IPS DF 4.7 (cell line): ENCODE results near the gene FBXL14.

Experiments
- DNase-seq: peaks from one replicate; pipeline ENCODE4 v3.0.0-alpha.2; 2013; ENCODE audit warnings: low spot score; ENCODE audit errors: extremely low read depth

FBXL14 gene

DNA sequence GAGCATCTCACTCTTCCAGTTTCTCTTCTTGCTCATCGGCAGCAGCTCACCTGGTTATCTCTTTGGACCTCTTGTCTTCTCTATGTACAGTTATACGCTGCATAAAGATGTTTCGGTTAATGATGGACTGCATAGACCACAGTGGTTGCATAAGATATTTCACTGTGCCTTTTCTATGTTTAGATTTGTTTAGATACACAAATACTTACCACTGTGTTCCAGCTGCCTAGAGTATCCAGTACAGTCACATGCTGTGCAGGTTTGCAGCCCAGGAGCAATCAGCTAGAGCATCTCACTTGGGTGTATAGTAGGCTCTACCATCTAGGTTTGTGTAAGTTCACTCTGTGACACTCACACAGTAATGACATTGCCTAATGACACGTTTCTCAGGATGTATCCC, 57.6 kb downstream of the FBXL14 start:
- no peak for DNase-seq

DNA sequence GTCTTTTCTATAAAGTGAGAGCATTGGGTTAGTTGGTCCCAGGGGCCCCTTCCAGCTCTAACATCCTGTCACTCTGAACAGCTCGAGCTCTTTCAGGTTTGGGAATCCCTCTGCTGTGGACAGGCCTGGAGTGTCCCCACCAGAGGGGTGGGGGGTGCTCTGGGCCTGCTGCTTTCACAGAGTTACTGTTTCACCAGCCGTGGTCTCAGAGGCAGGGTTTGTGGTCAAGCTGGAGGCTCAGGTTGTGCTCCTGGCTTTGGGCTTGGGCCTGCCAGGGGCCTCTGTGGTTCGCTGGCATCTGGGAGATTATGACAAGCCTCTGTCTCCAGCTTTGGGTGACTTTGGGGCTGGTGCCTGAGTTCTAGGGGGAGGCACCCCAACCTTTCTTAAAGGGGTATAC, 59.6 kb downstream of the FBXL14 start:
- no peak for DNase-seq

DNA sequence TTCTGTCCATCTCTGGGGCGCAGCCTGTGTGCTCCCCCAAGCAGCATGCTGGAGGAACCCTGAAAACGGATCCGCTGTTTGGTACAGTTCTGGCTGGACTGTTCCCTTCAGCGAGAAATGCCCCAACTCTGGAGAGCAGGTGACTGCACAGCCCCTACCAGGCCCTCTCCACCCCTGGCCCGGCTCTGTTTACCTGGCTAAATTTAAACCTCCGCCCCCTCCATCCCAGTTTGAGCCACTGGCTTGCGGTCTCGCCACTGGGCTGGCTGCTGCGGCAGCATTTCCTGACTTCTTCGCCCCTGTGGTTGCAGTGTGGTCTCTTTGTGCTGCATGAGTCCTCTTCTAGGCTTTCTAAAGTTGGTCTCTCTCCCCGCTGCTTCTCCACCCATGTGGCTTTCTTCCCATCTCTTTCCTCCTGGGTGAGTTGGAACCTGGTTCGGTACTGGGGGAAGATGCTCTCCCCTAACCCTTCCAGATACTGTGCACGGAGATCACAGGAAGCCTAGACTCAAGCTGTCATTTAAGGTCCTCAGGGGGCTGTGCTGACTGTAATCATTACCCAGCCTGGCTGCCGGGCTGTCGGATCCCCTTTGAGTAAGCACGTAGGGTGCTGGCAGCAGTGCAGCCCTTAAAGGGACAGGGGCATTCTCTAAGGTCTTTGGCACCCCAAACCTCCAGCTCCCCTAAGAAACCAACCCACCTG, 60.6 kb downstream of the FBXL14 start:
- no peak for DNase-seq

DNA sequence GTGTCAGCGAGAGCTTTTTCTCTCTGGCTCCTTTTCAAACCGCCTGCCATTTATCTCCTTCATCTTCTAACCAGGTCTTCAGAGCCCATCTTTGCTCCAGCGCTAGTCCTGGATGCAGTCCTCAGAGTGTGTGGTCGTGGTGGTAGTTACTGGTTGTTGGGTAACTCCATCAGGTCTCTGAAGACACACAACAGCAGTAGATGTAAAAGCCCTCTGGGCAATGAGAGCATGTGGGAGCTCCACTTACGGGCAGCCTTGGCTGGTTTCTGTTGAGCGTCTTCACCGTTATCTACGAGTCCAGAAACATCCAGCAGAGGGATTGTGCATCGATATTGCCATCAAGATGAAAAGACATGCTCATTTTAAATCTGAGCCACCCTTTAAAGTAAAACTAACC, 61.2 kb downstream of the FBXL14 start:
- DNase-seq: no peak

DNA sequence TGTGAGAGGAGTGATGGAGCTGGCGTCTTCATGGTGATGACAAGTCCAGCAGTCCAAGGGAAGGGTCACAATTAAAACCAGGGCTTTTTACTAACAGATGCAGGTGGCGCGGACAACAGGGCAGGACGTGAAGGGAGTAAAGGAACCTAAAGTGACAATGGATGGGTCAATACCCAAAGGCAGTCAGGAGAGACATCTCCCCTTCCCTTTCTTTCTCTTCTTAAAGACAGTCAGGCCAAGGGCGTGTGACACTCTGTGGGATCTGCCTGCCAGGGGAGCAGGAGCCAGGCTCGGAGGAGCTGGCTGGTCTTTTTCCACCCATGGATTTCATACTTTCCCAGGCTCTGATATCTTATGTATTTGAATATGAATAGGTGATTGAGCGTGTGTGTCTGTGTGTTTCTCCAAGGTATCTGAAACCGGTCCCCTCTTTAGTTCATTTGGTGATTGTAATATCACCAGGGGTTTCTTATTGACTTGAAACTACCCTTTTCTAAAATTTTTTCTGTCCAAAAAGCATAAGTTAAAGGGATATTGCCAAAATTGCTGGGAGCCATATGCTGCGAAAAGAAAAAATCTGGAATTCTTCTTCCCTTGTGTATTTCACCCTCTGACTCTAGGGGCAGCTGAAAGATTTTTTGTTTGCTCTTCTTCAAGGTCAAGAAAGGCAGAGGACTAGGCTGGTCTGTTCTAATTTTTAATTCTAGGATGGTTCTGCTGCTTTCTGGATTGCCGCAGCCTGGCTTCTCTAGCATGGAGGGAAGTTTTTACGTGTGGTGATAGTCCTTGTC, 61.8 kb downstream of the FBXL14 start:
- DNase-seq: no peak

DNA sequence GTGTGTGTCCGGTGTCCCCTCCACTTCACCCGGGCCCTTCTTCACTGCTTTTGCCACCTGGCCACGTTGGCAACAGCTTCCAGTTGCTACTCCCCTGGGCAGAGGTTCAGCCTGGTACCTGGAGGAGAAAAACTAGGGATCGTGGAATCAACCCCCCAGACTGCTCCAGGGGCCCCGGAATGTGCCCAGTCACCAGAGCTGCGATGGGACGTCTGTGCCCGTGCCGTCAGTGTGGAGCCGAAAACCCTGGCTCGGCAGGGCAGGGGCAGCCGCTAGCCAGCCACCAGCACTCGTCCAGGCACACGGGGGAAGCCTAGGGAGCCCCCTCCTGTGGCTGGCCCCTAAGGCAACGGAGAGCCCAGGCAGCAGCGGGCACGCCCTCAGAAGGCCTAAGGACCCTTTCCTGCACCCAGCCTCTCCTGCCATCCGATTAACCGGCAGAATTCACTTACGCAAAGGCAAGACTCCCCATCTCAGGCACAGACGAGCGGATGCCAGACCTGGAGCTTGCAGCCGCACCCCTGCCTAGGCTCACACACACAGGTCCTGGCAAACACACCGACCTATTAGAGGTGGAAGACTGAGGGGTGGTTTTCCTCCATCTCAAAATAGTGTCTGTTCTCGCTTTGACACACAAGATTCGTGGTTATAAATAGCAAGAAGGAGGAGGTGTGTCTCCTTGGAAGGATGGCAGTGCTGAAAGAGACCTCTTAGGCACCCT, 62.6 kb downstream of the FBXL14 start:
- no peak for DNase-seq

DNA sequence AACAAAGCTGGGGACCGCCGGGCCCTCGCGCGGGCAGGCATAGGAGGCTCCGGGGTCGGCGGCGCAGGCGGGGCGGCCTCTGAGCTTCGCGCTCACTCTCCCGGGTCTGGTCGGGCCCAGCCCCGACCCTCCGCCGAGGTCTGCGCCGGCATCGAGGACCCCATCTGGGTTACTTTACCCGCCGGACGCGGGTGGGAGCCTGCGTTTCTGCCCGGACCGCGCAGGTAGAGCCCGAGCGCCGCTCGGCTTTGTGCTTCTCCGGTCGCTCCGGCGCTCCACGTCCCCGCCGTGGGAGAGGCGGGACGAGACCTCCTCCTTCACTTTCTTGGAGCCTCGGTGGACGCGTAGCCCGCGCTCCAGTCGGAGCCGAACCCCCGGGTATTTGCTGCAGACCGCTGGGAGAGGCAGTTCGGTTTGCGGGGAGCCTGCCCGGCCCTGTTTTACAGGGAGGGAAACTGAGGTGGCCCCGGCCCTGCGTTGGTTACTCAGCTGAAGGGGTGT, 63.2 kb downstream of the FBXL14 start:
- no peak for DNase-seq

DNA sequence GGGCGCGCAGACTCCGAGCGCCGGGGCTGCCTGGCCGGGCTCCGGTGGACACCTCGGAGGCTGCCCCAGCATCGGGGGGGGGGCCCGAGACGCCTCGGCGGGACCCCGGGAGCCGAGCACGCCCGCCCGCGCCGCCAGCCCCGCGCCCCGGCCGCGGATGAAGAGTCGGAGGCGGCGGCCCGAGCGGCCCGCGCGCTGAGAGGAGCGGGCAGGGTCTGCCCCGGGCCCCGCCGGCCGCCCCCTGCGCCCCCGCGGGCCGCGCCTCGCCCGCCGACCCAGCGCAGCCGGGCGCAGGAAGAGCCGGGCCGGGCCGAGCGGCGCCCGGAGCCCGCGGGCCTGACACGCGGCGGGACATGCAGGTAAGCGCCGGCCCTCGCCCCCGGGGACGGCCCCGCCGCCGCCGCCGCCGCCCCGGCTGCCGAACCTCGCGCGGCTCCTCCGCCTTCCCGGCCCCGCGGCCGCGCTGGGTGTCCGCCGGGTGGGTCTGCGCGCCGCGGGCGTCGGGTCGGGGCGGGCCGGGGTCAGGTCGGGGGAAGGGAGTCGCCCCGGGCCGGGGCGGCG, 63.7 kb downstream of the FBXL14 start:
- no peak for DNase-seq

DNA sequence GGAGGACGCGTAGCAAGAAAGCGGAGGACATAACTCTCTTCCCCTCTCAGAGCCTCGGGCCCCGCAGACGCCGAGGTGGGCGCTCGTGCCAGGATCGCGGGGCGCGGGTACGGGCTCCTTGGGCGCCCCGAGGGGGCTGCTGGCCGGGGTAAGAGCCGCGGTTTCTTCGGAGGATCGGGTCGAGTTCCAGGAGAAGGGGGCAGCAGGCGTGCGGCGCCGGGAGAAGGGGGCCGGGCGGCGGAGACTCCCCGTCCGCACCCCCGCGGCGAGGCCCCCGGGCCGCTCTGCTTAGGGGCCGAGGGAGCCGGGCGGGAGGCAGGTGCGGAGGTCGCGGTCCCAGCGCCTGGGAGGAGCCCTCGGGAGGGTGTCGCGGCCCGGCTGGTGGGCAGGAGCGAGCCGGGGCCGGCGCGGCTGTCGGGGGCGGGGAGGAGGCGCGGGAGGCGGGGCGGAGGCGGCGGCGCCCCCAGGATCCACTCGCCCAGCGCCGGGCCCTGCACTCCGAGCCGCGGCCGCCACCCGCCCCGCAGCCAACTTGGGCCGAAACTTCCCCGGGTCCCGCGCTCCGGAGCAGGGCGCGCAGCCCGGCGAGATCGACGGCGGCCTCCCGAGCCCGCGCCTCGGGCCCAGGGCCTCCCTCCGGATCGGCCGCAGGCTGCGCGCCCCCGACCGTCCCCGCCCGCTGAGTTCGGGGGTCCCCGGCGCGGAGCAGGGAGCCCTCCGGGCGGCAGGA, 64.4 kb downstream of the FBXL14 start:
- DNase-seq: no peak

DNA sequence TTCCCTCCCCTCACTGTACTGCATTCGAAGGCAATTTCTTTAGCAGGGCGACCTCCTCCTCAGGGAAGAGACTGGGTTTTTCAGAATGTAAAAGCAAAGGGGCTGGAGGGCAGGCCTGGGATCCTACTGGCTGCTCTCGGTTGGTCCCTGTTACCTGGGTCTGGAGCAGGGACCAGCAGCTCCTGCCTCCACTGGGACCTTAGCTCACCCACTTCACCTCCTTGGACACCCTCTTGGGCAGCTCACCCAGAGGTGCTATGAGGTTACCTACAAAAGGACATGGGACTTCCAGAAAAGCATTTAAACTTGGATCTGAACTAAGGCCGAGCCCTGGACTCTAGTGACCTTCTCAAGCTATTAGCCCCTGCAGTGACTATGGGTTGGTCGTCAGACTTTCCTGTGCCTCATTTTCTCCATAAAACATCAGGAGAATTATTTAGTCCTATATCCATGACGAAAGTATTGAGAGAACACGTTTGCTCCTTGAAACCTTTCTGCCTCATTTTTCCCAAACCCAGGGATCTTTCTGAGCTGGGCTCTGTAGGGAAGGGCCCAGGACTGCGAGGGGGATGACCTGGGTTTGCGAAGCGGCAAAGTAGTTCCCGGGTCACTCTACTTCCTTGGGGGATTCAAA, 65.0 kb downstream of the FBXL14 start:
- DNase-seq: no peak

DNA sequence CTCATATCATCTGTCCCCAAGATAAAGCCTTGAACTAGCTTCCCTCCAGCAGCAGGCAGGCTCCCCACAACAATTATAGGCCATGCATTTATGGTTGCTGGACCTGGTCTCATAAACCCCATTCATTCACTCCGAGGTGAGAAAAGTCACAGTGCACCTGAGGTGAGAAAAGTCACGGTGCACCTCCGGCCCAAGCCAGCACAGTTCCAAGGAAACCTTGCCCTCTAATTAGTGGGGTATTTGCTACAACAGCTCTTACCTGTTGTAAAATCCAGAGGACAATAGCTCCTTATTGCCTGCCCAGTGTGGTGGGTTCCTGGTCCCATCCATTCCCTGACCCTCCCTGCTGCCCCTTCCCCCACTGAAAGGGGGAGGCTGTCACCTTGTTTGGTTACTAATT, 65.6 kb downstream of the FBXL14 start:
- no peak for DNase-seq

DNA sequence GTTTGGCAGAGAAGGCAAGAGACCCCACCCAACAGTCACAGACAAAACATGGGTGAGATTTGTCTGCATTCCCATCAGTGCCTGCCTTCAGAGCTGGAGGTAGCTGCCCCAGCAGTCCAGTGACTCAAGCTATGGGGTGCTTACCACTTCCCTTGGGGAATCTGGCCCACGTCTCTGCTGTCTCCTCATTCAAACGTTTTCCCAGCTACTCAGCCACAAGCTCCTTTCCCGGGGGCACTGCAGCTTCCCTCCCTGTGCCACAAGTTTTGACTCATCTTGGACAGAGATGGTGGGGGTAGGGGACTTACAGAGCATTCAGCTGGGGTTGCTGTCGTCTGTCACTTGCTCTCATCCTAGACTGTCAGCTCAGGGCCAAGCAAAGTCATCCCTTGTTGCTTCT, 66.6 kb downstream of the FBXL14 start:
- no peak for DNase-seq

DNA sequence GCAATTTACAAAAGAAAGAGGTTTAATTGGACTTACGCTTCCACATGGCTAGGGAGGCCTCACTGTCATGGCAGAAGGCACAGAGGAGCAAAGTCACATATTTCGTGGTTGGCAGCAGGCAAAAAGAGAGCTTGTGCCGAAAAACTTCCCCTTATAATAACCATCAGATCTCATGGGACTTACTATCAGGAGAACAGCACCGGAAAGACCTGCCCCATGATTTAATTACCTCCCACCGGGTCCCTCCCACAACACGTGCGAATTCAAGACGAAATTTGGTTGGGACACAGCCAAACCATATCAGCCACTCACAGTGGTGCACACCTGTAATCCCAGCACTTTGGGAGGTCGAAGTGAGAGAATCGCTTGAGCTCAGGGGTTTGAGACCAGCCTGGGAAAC, 68.5 kb downstream of the FBXL14 start:
- DNase-seq: no peak

DNA sequence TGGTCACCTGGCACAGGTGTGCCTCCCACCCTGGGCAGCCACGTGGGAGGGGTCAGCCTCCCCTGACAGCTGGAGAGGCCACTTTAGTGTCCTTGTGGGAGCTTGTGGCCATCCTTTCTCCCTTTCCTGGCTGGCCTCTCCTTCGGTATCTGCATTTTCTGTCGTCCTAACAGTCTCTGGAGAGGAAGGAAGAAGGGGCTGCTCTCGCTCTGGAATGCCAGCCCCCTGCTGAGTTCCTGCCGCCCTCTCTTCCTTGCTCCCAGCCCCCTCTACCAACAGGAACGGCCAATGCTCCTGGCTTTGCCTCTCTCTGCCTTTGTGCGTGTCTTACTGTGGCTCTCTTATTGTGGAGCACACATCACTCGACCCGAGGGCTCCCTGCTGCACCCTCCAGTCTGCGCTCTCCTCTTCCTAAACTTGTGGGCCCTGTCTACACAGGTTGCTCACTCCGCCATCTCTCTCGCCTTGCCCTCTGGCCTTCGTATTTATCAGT, 70.8 kb downstream of the FBXL14 start:
- DNase-seq: peak; percentile 64

DNA sequence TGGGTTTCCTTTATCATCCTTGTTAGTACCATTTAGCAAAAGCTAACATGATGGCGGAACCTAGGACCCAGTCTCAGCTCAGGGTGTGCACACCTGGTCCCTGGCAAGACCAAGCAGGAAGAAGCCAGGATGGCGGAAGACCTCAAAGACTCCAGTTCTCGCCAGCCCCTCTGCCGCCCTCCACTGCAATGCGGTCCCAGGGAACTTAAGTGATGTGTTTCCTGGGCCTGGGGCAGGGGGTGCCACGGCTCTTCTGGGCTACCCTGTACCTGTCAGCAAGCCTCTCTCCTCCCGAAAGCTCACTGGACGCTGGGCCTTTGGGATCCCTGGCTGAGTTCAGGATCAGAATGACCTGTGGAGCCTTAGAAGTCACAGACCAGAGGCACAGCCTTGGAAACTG, 71.3 kb downstream of the FBXL14 start:
- no peak for DNase-seq

DNA sequence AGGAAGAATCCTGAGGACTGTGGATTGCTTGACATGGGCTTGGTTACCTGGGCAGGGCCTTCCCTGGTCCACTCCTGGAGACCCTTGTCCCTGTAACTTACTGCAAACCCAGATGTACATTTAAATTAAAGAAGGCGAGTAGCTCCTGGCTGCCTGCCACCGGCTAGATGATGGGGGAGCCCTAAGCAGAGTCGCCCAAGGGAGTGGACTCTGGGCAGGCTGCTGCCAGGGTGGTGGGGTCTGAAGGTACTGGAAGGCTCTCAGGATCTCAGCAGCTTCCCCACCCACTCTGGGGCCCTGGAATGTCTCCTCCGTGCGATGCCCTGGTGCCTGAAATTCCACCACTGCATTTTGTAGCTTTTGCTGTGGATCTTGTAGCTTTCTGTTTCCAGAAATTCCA, 74.7 kb downstream of the FBXL14 start:
- no peak for DNase-seq

DNA sequence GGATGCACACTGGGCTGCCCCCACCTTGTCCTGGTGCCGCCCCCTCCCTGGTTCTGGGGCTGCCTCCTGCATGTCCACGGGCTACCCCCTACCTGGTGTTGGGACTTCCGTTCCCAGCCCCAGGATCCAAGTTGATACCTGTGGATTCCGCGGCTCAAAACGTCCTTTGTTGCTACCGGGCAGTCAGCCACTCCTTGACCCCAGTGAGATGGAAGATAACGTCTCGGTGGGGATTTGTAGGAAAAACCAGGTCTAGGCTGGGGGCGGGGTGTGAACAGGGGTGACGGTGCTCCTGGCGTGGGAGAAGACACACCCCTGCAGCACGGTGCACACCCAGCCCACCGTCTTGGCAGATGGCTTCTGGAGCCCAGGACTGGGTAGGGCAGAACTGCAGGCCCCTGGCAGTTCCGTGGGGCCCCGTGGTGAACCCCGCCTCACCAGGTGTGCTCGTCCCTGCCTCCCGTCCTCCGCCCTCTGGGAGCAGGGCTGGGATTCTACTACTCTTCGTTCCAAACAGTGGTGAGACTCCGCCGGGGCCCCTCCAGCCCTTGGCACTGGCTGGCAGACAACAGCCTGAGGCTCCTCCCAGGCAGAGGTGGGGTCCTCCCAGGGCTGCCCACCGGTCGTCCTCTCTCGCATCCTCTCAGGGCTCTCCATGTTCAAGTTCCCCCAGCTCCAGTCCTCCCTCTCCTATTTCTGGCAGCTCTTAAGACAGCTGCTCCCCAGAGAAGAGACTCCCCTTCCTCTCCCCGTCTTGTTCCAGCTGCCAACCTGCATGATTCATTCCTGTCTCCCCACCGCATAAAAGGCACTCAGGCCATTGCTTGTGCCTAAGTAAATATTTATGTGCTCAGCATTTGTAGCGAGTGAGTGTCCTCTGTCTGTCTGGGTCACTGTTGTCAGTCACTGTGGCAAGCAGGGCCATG, 75.5 kb downstream of the FBXL14 start:
- no peak for DNase-seq

DNA sequence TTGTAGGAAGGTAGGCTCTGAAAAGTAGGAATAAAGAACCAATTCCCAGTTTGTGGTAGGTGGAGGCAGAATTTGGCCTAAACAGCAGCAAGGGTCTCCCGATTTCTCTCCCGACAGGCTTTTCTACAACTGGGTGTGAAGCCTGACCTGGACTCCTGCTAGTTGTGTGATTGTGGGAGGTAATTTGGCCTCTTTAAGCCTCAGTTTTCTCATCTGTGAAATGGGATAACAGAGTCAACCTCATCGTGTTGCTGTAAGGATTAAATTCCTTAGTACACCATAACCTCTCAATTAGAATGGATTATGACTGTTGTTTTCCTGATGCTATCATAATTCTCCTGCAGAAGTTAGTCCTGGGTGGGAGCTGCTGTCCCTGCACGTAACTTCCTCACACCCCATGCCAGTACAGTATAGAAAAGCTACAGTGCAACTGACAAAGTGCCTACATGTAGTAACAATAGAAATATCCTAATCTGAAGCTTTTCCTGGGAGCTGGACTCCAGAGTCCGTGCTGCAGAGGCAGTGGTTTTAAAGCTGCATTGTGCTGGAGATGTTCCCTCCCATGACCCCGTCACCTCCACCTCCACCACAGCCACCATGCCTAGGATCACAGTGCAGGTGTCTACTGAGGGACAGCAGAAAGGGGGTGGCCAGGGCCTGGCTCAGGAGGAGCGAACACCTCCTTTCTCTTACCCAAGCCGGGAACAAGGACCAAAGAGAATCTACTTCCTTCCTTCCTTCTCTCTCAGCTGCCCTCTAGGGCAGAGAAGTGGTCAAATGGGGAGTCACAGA, 76.5 kb downstream of the FBXL14 start:
- no peak for DNase-seq

DNA sequence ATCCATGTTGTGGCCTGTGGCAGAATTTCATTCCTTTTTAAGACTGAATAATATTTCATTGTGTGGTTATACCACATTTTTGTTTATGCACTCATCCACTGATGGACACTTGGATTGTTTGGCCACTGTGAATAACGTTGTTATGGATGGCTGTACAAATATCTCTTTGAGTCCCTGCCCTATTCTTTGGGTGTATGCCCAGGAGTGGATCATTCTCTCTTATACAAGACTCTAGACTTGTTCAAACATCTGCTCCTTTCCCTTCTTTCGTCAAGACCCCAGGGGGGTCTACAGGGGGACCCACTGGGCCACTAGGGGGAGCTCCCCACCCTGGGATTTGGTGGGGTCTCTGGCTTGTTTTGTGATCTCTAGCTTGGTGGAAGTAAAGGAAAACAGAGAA, 77.4 kb downstream of the FBXL14 start:
- DNase-seq: no peak
